ENCODE results near the gene GLT1D1. TPM values are rescaled to one million over a fixed set of nuclear protein-coding genes. Genes with fewer than 3 reads are reported as not detected.

GLT1D1 gene
- polyA plus RNA-seq, 3 donors, result 40.6 to 55.6 (median 53.3) TPM

GRCh38 chr12:128986957-128987356 is 133.7 kb downstream of the GLT1D1 start:
- H3K4me3 ChIP-seq (replicated peaks in 1 of 3; ENCODE audit: low read depth in 2 of 3, low read length in 3 of 3), result no peak overlapping the region
- TF ChIP-seq, protein P1, sequence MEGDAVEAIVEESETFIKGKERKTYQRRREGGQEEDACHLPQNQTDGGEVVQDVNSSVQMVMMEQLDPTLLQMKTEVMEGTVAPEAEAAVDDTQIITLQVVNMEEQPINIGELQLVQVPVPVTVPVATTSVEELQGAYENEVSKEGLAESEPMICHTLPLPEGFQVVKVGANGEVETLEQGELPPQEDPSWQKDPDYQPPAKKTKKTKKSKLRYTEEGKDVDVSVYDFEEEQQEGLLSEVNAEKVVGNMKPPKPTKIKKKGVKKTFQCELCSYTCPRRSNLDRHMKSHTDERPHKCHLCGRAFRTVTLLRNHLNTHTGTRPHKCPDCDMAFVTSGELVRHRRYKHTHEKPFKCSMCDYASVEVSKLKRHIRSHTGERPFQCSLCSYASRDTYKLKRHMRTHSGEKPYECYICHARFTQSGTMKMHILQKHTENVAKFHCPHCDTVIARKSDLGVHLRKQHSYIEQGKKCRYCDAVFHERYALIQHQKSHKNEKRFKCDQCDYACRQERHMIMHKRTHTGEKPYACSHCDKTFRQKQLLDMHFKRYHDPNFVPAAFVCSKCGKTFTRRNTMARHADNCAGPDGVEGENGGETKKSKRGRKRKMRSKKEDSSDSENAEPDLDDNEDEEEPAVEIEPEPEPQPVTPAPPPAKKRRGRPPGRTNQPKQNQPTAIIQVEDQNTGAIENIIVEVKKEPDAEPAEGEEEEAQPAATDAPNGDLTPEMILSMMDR (IDR thresholded peaks at IDR 0.05), result no peak
- no peak overlapping the region for H3K27ac ChIP-seq (ENCODE audit: low read depth in 1 of 2, low read length in 2 of 2)
- no peak overlapping the region for H3K9ac ChIP-seq (ENCODE audit: insufficient read depth, low read length, poor library complexity, severe bottlenecking)
- no peaks in the 10 kb centered on the region for H3K4me1 ChIP-seq (ENCODE audit: control insufficient read depth in 1 of 2, insufficient read depth in 2 of 2, low read length in 2 of 2)
- H3K36me3 ChIP-seq (replicated peaks in 1 of 2; ENCODE audit: control insufficient read depth in 1 of 2, insufficient read depth in 2 of 2, low read length in 2 of 2), result peaks cover 20 to 30% of the 10 kb centered on the region in 2 donors
- H3K4me3 Mint-ChIP-seq, result no peak overlapping the region
- no peaks in the 10 kb centered on the region for H3K27me3 ChIP-seq (ENCODE audit: control insufficient read depth in 2 of 2, insufficient read depth in 2 of 2, low read length in 2 of 2)
- H3K9me3 Mint-ChIP-seq, result peaks cover 0 to 10% (median 7%) of the 10 kb centered on the region in 7 donors
- no peaks in the 10 kb centered on the region for H3K4me1 Mint-ChIP-seq
- H3K27me3 Mint-ChIP-seq (ENCODE audit: low read depth in 3 of 3), result peaks cover 2 to 12% (median 3%) of the 10 kb centered on the region in 3 donors
- H3K79me2 ChIP-seq (ENCODE audit: insufficient read depth, low read length), result no peaks in the 10 kb centered on the region
- no peak overlapping the region for H3K27ac Mint-ChIP-seq
- WGBS (ENCODE audit: insufficient coverage), result 100% methylated on average over 3 of the region's 10 CpGs
- peaks cover 0 to 2% of the 10 kb centered on the region in 2 donors for H3K9me3 ChIP-seq (replicated peaks in 1 of 2; ENCODE audit: control insufficient read depth in 1 of 2, insufficient read depth in 1 of 2, low read length in 2 of 2)
- H3K4me2 ChIP-seq (replicated peaks; ENCODE audit: extremely low read depth, low read length, poor library complexity, severe bottlenecking), result no peak overlapping the region
- H2AFZ ChIP-seq (ENCODE audit: insufficient read depth, low read depth, low read length, poor library complexity, severe bottlenecking), result no peak overlapping the region
- intact Hi-C loops (cut with micrococcal nuclease), result no loop called here
- no peak for DNase-seq
- peaks cover 42% of the 10 kb centered on the region for H4K20me1 ChIP-seq (ENCODE audit: insufficient read depth, low read length)
- H3K36me3 Mint-ChIP-seq, result peaks cover 25 to 29% of the 10 kb centered on the region in 2 donors

DNA sequence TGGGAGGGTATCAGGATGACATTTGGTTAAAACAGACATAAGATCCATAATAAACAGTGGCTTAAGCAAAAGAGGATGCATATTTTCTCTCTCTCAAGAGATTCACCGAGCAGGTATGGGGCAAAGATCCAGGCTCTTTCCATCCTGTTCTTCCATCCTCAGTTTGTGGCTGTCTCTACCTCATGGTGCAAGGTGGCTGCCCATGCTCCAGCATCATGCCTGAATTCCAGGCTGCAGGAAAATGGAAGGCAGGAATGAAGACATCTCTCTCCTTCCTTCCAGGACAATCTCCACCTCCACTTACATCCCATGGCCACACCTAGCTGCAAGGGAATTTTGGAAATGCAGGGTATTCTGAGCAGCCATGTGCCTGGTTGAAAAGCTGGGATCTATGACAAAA is 136.0 kb downstream of the GLT1D1 start:
- intact Hi-C loops (cut with micrococcal nuclease), result no loop called here

More for the DNA sequence above, 136.0 kb downstream of the GLT1D1 start:
- Mint-ChIP-seq H3K9me3 (peaks cover 0 to 11% (median 6%) of the 10 kb centered on the region in 7 donors), H3K4me3 (no peak overlapping the region), H3K27me3 (ENCODE audit: low read depth in 3 of 3) (peaks cover 2 to 8% (median 2%) of the 10 kb centered on the region in 3 donors), H3K36me3 (peaks cover 2 to 6% of the 10 kb centered on the region in 2 donors), H3K4me1 (no peaks in the 10 kb centered on the region), H3K27ac (no peak overlapping the region)
- peaks cover 19% of the 10 kb centered on the region for H4K20me1 ChIP-seq (ENCODE audit: insufficient read depth, low read length)
- no peak overlapping the region for H3K4me3 ChIP-seq (replicated peaks in 1 of 3; ENCODE audit: low read depth in 2 of 3, low read length in 3 of 3)
- peaks cover 0 to 7% of the 10 kb centered on the region in 2 donors for H3K36me3 ChIP-seq (replicated peaks in 1 of 2; ENCODE audit: control insufficient read depth in 1 of 2, insufficient read depth in 2 of 2, low read length in 2 of 2)
- peaks cover 0 to 2% of the 10 kb centered on the region in 2 donors for H3K9me3 ChIP-seq (replicated peaks in 1 of 2; ENCODE audit: control insufficient read depth in 1 of 2, insufficient read depth in 1 of 2, low read length in 2 of 2)
- 100% methylated on average over 1 of the region's 1 CpG for WGBS (ENCODE audit: insufficient coverage)
- no peaks in the 10 kb centered on the region for H3K27me3 ChIP-seq (ENCODE audit: control insufficient read depth in 2 of 2, insufficient read depth in 2 of 2, low read length in 2 of 2)
- no peak overlapping the region for H3K9ac ChIP-seq (ENCODE audit: insufficient read depth, low read length, poor library complexity, severe bottlenecking)
- no peak overlapping the region for H3K4me2 ChIP-seq (replicated peaks; ENCODE audit: extremely low read depth, low read length, poor library complexity, severe bottlenecking)
- TF ChIP-seq, protein P1 (IDR thresholded peaks at IDR 0.05), result no peak
- no peaks in the 10 kb centered on the region for H3K79me2 ChIP-seq (ENCODE audit: insufficient read depth, low read length)
- DNase-seq, result no peak
- H3K27ac ChIP-seq (ENCODE audit: low read depth in 1 of 2, low read length in 2 of 2), result no peak overlapping the region
- H3K4me1 ChIP-seq (ENCODE audit: control insufficient read depth in 1 of 2, insufficient read depth in 2 of 2, low read length in 2 of 2), result no peaks in the 10 kb centered on the region
- no peak overlapping the region for H2AFZ ChIP-seq (ENCODE audit: insufficient read depth, low read depth, low read length, poor library complexity, severe bottlenecking)

Measured in CD14-positive monocyte (primary cell).